Measurements from ENCODE around the gene HACD1.

DNA sequence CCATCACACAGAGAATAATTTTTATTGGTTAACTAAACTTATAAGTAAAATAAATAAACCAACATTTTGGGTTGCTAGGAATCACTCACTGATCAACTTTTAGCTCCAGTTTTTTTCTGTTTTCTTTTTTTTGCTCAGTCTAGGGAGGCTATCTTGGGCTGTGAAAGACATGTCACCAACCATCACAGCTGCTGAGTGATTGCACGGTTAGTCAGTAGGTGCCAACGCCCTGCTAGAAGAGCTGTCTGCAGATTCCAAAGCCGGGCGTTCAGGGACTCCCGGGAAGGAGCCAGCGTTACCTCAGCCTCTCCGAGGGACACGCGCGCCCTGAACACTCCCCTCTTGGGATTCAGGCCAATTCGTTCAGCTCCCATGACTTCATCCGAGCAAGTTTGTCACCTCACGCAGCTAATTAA lies 26.2 kb upstream of the HACD1 start:
- TF ChIP-seq, protein P1, sequence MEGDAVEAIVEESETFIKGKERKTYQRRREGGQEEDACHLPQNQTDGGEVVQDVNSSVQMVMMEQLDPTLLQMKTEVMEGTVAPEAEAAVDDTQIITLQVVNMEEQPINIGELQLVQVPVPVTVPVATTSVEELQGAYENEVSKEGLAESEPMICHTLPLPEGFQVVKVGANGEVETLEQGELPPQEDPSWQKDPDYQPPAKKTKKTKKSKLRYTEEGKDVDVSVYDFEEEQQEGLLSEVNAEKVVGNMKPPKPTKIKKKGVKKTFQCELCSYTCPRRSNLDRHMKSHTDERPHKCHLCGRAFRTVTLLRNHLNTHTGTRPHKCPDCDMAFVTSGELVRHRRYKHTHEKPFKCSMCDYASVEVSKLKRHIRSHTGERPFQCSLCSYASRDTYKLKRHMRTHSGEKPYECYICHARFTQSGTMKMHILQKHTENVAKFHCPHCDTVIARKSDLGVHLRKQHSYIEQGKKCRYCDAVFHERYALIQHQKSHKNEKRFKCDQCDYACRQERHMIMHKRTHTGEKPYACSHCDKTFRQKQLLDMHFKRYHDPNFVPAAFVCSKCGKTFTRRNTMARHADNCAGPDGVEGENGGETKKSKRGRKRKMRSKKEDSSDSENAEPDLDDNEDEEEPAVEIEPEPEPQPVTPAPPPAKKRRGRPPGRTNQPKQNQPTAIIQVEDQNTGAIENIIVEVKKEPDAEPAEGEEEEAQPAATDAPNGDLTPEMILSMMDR (IDR thresholded peaks at IDR 0.05) = no peak
- no peak for TF ChIP-seq POLR2A (IDR thresholded peaks at IDR 0.05)

Measured in heart left ventricle (tissue), 13 donors.